DND-41 (cell line): ENCODE data around the gene MSMP.

Source experiments
- CTCF ChIP-seq: IDR thresholded peaks from 2 replicates; pipeline ENCODE4 v1.5.1; 2012; ENCODE audit warnings: borderline replicate concordance, low read length, moderate library complexity, mild to moderate bottlenecking; ENCODE audit not compliant: poor library complexity, severe bottlenecking; ENCODE audit errors: extremely low read depth
- EZH2 ChIP-seq: IDR thresholded peaks from 3 replicates; pipeline ENCODE4 v1.6.1; 2012; ENCODE audit warnings: borderline replicate concordance, low read depth, mild to moderate bottlenecking, moderate library complexity, low read length, inconsistent platforms; ENCODE audit not compliant: severe bottlenecking

- TF ChIP-seq CTCF: no peak
- no peak for TF ChIP-seq EZH2
These were observed 8.5 kb downstream of the MSMP start for GRCh38 chr9:35745569-35745968.
